T-helper 2 cell treated with Interferon-gamma antibody and Interleukin-4, amounts not matched to agents 100 ng/mL and 5 ng/mL, for 36 hours (primary cell): ENCODE data around the gene SGO1. TPM values are rescaled to one million over a fixed set of nuclear protein-coding genes. Genes with fewer than 3 reads are reported as not detected.

Experiments
- total RNA-seq: library from RNA; stranded (reverse); gene quantifications from 2 replicates; pipeline ENCODE4 v1.2.3, GENCODE V29; 2022

The SGO1 gene
- total RNA-seq, 1 donor from 2014 or later: 30.5 TPM

Other genes starting within 250 kb of the SGO1 start
- 39.6 and 41.8 TPM in 2 replicates for gene RAB5A, start 239.1 kb downstream of the SGO1 start, total RNA-seq
- gene PP2D1, start 173.9 kb downstream of the SGO1 start, total RNA-seq: not detected in 2 replicates
- 70.2 and 72.9 TPM in 2 replicates for gene KAT2B, start 145.8 kb downstream of the SGO1 start, total RNA-seq